PC-9 (cell line): ENCODE data around the gene PAPOLG. TPM values are rescaled to one million over a fixed set of nuclear protein-coding genes. Genes with fewer than 3 reads are reported as not detected.
"Not testable (repeated sequence)": the region's sequence is repeated elsewhere in the genome, so short reads cannot be mapped to it uniquely, and the experiment has no call there.

Experiments
- BruUV-seq: library from RNA; stranded (reverse); fragments of 400-500 nt; replicated peaks from 2 replicates; lab custom pipeline; 2021; lab: Mats Ljungman, UMichigan
- CTCF ChIA-PET: fragments of 300-600 bp; sonication (Branson Sonifier 250); formaldehyde crosslinking; loops from one replicate; lab custom pipeline; 2022; ENCODE audit warnings: antibody characterized with exemption; lab: Charles Lee
- POLR2A ChIA-PET: fragments of 300-600 bp; sonication (Branson Sonifier 250); formaldehyde crosslinking; loops from one replicate; lab custom pipeline; 2022; ENCODE audit warnings: antibody characterized with exemption; ENCODE audit not compliant: unreplicated experiment; lab: Charles Lee
- DNase-seq, 2 experiments: peaks; one replicate each; pipeline versions ENCODE4 v3.0.0 to v3.0.0-alpha.2; 2015 to 2022; ENCODE audit warnings: mixed read lengths in 1 of 2
- H2AFZ ChIP-seq: fragments of 200-600 bp; sonication (generic); 2 replicates; pipeline ENCODE4 v1.8.1; 2017; ENCODE audit warnings: antibody characterized with exemption
- H3F3A ChIP-seq: fragments of 200-600 bp; sonication (generic); 2 replicates; pipeline ENCODE4 v1.8.1; 2017; ENCODE audit warnings: antibody characterized with exemption, mild to moderate bottlenecking, low read depth; ENCODE audit not compliant: insufficient read depth
- H3K27ac ChIP-seq: fragments of 200-600 bp; sonication (generic); 2 replicates; pipeline ENCODE4 v1.6.1; 2016; ENCODE audit warnings: mixed run types
- H3K27me3 ChIP-seq: fragments of 200-600 bp; sonication (generic); 2 replicates; pipeline ENCODE4 v1.6.1; 2016; ENCODE audit warnings: low read depth, mixed run types; ENCODE audit not compliant: insufficient read depth
- H3K36me3 ChIP-seq: fragments of 200-600 bp; sonication (generic); 2 replicates; pipeline ENCODE4 v1.6.1; 2016; ENCODE audit warnings: low read depth, mixed run types
- H3K4me1 ChIP-seq: fragments of 200-600 bp; sonication (generic); replicated peaks from 2 replicates; pipeline ENCODE4 v1.6.1; 2016; ENCODE audit warnings: mixed run types; ENCODE audit not compliant: insufficient read depth
- H3K4me2 ChIP-seq: fragments of 200-600 bp; sonication (generic); 2 replicates; pipeline ENCODE4 v1.6.1; 2017; ENCODE audit warnings: mixed run types
- H3K4me3 ChIP-seq: fragments of 200-600 bp; sonication (generic); 2 replicates; pipeline ENCODE4 v1.6.1; 2016; ENCODE audit warnings: mixed run types
- H3K79me2 ChIP-seq: fragments of 200-600 bp; sonication (generic); 2 replicates; pipeline ENCODE4 v1.6.1; 2017; ENCODE audit warnings: low read depth, mixed run types
- H3K9me2 ChIP-seq: fragments of 200-600 bp; sonication (generic); 2 replicates; pipeline ENCODE4 v1.8.1; 2017; ENCODE audit warnings: mild to moderate bottlenecking; ENCODE audit not compliant: insufficient read depth
- H3K9me3 ChIP-seq: fragments of 200-600 bp; sonication (generic); 2 replicates; pipeline ENCODE4 v1.8.1; 2016; ENCODE audit warnings: low read depth; ENCODE audit not compliant: insufficient read depth
- H4K20me1 ChIP-seq: fragments of 200-600 bp; sonication (generic); 2 replicates; pipeline ENCODE4 v1.8.1; 2017; ENCODE audit not compliant: insufficient read depth
- CTCF ChIP-seq: fragments of 200-600 bp; sonication (generic); conservative IDR thresholded peaks from 2 replicates; pipeline ENCODE4 v1.6.1; 2017; ENCODE audit warnings: mixed run types, antibody characterized with exemption, mild to moderate bottlenecking, moderate library complexity
- EZH2 ChIP-seq: fragments of 200-600 bp; sonication (generic); IDR thresholded peaks from 2 replicates; pipeline ENCODE4 v1.8.0; 2017; ENCODE audit warnings: antibody characterized with exemption, low read depth
- intact Hi-C: fragments of 100-400 bp; cut with micrococcal nuclease; formaldehyde crosslinking; loops from one replicate; pipeline ENCODE4 v1.10.0; 2022; ENCODE audit not compliant: unreplicated experiment
- total RNA-seq: library from RNA; stranded (reverse); gene quantifications from 2 replicates; pipeline ENCODE4 v1.2.3, GENCODE V29; 2021

The PAPOLG gene
- total RNA-seq, 1 experiment from 2014 or later = 13.7 TPM

GRCh38 chr2:60811491-60812375, 55.7 kb downstream of the PAPOLG start:
- intact Hi-C loops = no loop called here
- DNase-seq = no peak
- Histone ChIP-seq H3K4me1 (no peaks in the 10 kb centered on the region), H3F3A (no peaks in the 10 kb centered on the region), H3K27me3 (peaks cover 7% of the 10 kb centered on the region; the same call in 1 of the 2 replicates), H3K4me2 (no peak overlapping the region), H3K9me3 (no peaks in the 10 kb centered on the region), H2AFZ (no peak overlapping the region), H3K9me2 (no peaks in the 10 kb centered on the region), H3K4me3 (no peak overlapping the region), H3K79me2 (no peaks in the 10 kb centered on the region), H3K27ac (no peak overlapping the region), H3K36me3 (no peaks in the 10 kb centered on the region), H4K20me1 (no peaks in the 10 kb centered on the region)
- TF ChIP-seq CTCF = no peak
- no peak for TF ChIP-seq EZH2
- ChIA-PET CTCF (no interaction called here), POLR2A (no interaction called here)
- BruUV-seq = no TSS peak

DNA sequence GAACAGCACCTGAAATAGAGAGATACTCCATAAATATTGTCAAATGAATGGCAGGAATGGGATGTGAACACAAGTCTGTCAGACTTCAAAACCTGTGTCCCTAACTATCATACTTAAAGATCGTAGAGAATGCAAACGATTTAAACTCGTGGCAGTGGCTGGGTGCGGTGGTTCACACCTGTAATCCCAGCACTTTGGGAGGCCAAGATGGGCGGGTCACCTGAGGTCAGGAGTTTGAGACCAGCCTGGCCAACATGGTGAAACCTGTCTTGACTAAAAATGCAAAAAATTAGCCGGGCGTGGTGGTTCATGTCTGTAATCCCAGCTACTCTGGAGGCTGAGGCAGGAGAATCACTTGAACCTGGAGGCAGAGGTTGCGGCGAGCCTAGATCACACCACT, 61.1 kb downstream of the PAPOLG start:
- DNase-seq, H3K27ac ChIP-seq, BruUV-seq, H3K27me3 ChIP-seq, H3F3A ChIP-seq, H3K79me2 ChIP-seq, POLR2A ChIA-PET, H3K4me3 ChIP-seq, H2AFZ ChIP-seq, H3K9me2 ChIP-seq, H3K9me3 ChIP-seq, H3K4me1 ChIP-seq, H3K36me3 ChIP-seq, intact Hi-C loops, CTCF ChIA-PET, H4K20me1 ChIP-seq, H3K4me2 ChIP-seq: not testable (repeated sequence)

DNA sequence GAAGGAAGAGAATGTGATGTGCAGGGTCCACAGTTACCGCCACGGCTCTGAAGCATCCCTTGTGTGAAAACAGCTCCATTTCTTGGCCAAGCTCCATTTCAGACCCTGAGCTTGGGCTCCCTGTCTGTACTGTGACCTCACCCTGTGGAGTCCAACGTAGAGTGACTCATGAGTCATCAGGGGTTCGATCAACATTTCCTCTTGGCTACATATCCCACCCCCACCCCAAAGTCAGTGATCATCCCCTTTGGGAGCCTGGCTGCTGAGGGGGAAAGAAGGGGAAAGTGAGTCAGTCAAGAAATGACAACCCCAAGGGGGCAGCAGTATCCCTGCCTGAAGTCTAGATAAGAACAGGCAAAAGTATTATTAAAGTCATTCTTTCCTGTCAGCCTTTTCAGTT, 62.2 kb downstream of the PAPOLG start:
- DNase-seq = no peak
- Histone ChIP-seq H2AFZ (no peak overlapping the region), H3K4me1 (no peaks in the 10 kb centered on the region), H3K4me3 (no peak overlapping the region), H3K36me3 (no peaks in the 10 kb centered on the region), H4K20me1 (no peaks in the 10 kb centered on the region), H3K4me2 (no peak overlapping the region), H3K27me3 (peaks cover 7% of the 10 kb centered on the region; the same call in 1 of the 2 replicates), H3K9me2 (no peaks in the 10 kb centered on the region), H3F3A (no peaks in the 10 kb centered on the region), H3K9me3 (no peaks in the 10 kb centered on the region), H3K27ac (no peak overlapping the region), H3K79me2 (no peaks in the 10 kb centered on the region)
- POLR2A ChIA-PET = interaction anchor here (0.6 kb wide), 1 partner anchor 177 kb away, joined by 3 read pairs; no protein-coding TSS in a partner anchor
- TF ChIP-seq CTCF = peak; percentile 39
- TF ChIP-seq EZH2 = no peak
- CTCF ChIA-PET = no interaction called here
- no TSS peak for BruUV-seq
- intact Hi-C loops = loop anchor here (1.0 kb wide), 1 partner anchor 181 kb away; no protein-coding TSS in a partner anchor
